NCI-H524 (cell line): ENCODE results near the gene METTL6.
"Not testable (repeated sequence)": the region's sequence is repeated elsewhere in the genome, so short reads cannot be mapped to it uniquely, and the experiment has no call there.

Experiments used
- DNase-seq, 2 experiments: peaks; one replicate each; lab custom pipeline; 2025; lab: John Stamatoyannopoulos, UW

The METTL6 gene

GRCh38 chr3:15404767-15405166 lies 22.6 kb downstream of the METTL6 start:
- no peak for DNase-seq

DNA sequence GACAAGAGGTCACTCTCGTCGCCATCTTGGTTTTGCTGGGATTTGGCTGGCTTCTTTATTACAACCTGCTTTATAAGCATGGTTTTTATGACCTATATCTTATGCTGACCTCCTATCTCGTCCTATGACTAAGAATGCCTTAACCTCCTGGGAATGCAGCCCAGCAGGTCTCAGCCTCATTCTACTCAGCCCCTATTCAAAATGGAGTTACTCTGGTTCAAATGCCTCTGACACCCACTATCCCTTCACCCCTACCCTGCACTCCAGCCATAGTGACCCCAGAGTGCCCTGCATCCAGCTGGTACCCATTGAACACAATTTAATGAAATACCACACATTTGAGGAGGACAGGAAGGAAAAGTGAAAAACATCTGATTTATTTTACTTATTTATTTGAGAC lies 23.4 kb downstream of the METTL6 start:
- DNase-seq = no peak

DNA sequence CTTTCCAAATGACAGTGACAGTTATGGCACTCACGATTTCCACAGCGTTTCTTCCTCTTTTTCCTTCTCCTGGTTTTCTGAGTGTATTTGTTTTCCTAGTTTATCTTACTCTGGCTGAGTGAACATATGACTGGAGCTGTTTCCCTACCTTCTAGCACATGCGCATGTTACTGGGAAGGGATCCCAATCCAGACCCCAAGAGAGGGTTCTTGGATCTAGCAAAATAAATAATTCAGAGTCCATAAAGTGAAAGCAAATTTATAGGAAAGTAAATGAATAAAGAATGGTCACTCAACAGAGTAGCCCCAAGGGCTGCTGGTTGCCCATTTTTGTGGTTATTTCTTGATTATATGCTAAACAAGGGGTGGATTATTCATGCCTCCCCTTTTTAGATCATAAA lies 23.8 kb downstream of the METTL6 start:
- no peak for DNase-seq

DNA sequence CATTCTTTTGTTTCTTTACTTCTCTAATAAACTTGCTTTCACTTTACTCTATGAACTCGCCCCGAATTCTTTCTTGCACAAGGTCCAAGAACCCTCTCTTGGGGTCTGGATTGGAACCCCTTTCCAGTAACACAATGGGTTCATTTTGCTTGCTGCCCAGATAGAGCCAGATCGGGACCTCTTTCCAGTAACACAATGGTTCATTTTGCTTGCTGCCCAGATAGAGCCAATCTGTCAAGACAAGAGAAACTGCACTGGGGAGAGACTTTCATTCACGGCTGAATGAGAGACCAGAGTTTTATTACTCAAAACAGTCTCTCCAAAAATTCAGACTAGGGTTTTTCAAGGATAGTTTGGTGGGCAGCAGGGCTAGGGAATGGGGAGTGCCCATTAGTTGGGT lies 25.4 kb downstream of the METTL6 start:
- DNase-seq = no peak

- no peak for DNase-seq
Measured at GRCh38 chr3:15399970-15400369, 27.4 kb downstream of the METTL6 start.

GRCh38 chr3:15398731-15399133 lies 28.6 kb downstream of the METTL6 start:
- peak in 1 of 2 experiments; percentile 54 for DNase-seq

GRCh38 chr3:15393252-15393651 lies 34.1 kb downstream of the METTL6 start:
- DNase-seq = not testable (repeated sequence)

GRCh38 chr3:15391007-15391406 lies 36.3 kb downstream of the METTL6 start:
- DNase-seq = no peak

DNA sequence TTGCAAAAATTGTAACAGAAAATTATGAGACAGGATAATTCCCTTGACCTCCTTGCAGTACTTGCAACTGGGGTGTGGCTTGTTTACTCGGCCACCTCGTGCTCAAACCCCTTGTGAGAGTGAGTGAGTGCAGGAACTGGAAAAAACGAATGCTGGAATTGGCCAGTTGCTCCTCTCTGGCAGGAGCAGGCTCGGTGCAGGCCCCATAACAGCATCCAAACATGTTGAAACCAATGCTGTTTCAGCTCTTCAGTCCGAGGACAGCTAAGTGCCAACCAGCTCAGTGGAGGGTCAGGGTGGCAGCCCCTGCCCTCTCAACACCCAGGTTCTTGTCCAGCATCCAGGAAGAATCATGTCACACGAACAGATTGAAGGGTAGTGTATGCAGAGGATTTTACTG lies 36.9 kb downstream of the METTL6 start:
- no peak for DNase-seq

- not testable (repeated sequence) for DNase-seq
Measured at GRCh38 chr3:15388335-15388734, 39.0 kb downstream of the METTL6 start.

GRCh38 chr3:15387735-15388134 lies 39.6 kb downstream of the METTL6 start:
- no peak for DNase-seq

- DNase-seq = no peak
Measured at GRCh38 chr3:15387171-15387581, 40.2 kb downstream of the METTL6 start.

GRCh38 chr3:15386654-15386955 lies 40.7 kb downstream of the METTL6 start:
- not testable (repeated sequence) for DNase-seq

GRCh38 chr3:15385901-15386653 lies 41.3 kb downstream of the METTL6 start:
- no peak for DNase-seq

- not testable (repeated sequence) for DNase-seq
Measured at GRCh38 chr3:15385238-15385695, 42.1 kb downstream of the METTL6 start.

DNA sequence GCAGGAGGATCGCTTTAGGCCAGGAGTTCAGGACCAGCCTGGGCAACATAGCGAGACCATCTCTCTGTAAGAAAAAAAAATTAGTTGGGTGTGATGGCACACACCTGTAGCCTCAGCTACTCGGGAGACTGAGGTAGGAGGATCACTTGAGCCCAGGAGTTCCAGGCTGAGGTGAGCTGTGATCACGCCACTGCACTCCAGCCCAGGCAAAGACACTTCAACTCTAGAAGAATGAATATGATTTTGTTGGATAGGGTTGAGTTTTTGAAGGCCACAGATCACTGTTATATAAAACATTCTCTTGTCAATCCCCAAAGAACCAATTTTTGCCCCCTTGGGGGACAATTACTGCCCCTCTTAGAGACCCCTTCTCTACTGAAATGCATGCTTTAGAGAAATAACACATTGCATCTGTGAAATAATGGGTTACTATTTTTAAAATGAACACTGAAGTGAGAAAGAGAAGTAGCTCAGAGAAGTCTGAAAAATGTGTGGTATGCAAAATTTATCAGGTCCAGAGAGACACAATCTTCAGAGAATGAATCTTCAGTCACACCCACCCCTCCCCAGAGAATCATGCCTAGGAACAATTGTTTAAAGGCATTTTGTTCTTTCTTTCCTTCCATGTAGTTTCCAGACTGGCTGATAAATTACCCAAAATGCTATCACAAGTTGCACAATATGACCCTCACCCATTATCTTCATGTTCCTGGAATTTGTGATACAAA lies 42.7 kb downstream of the METTL6 start:
- DNase-seq = no peak

DNA sequence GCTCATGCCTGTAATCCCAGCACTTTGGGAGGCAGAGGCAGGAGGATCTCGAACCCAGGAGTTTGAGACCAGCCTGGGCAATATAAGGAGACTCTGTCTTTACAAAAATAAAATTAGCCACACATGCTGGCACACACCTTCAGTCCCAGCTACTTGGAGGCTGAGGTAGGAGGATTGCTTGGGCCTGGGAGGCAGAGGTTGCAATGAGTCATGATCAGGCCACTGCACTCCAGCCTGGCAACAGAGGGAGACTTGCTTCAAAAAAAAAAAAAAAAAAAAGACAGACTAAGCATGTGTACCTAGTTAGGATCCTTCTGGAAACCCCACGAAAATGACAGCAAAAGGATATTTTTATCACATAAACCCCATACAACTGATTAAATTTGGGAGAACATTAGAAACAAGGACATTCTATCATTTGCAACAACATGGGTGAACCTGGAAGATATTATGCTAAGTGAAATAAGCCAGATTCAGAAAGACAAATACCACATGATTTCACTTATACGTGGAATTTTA lies 44.9 kb downstream of the METTL6 start:
- DNase-seq = no peak

- DNase-seq = no peak
Measured at GRCh38 chr3:15380980-15381890, 46.1 kb downstream of the METTL6 start.

GRCh38 chr3:15377961-15378791 lies 49.2 kb downstream of the METTL6 start:
- DNase-seq = peak; percentile 80 to 86

GRCh38 chr3:15375461-15376000 lies 51.8 kb downstream of the METTL6 start:
- DNase-seq = no peak

GRCh38 chr3:15372918-15373317 lies 54.4 kb downstream of the METTL6 start:
- DNase-seq = no peak
